Measurements from ENCODE around the gene ACSF3. TPM values are rescaled to one million over a fixed set of nuclear protein-coding genes. Genes with fewer than 3 reads are reported as not detected.

Gene ACSF3
- total RNA-seq, 3 donors from 2014 or later (not counting 1 experiment from before 2014, with no cell fraction given), result 45.0 to 71.4 (median 51.6) TPM

GRCh38 chr16:89173174-89173921, 79.7 kb downstream of the ACSF3 start:
- Mint-ChIP-seq H3K9me3 (no peaks in the 10 kb centered on the region), H3K4me3 (no peak overlapping the region), H3K4me1 (peaks cover 7 to 8% of the 10 kb centered on the region in 2 donors), H3K36me3 (no peaks in the 10 kb centered on the region), H3K27ac (no peak overlapping the region), H3K27me3 (ENCODE audit: low read depth in 2 of 2) (peaks cover 0 to 4% of the 10 kb centered on the region in 2 donors)
- intact Hi-C loops (cut with micrococcal nuclease), result no loop called here
- no peak for TF ChIP-seq CTCF (IDR thresholded peaks at IDR 0.05)
- Histone ChIP-seq H3K27me3 (ENCODE audit: control insufficient read depth, insufficient read depth, low read length) (peaks cover 12% of the 10 kb centered on the region), H3K9me3 (ENCODE audit: control insufficient read depth, insufficient read depth, low read length) (no peaks in the 10 kb centered on the region), H3K27ac (ENCODE audit: low read length) (no peak overlapping the region), H3K36me3 (ENCODE audit: control insufficient read depth, insufficient read depth, low read length) (no peaks in the 10 kb centered on the region), H3K4me1 (ENCODE audit: control insufficient read depth, insufficient read depth, low read length) (peaks cover 31% of the 10 kb centered on the region), H3K4me3 (ENCODE audit: low read length) (no peak overlapping the region)
- 91% methylated on average over 9 of the region's 11 CpGs for WGBS (ENCODE audit: insufficient coverage)
- ATAC-seq (no peak), DNase-seq (no peak)

GRCh38 chr16:89174055-89174827, 80.6 kb downstream of the ACSF3 start:
- 84% methylated on average over 23 of the region's 23 CpGs for WGBS (ENCODE audit: insufficient coverage)
- ATAC-seq (no peak), DNase-seq (no peak)
- Mint-ChIP-seq H3K36me3 (no peaks in the 10 kb centered on the region), H3K4me1 (peaks cover 7 to 8% of the 10 kb centered on the region in 2 donors), H3K9me3 (no peaks in the 10 kb centered on the region), H3K4me3 (no peak overlapping the region), H3K27me3 (ENCODE audit: low read depth in 2 of 2) (peaks cover 0 to 4% of the 10 kb centered on the region in 2 donors), H3K27ac (no peak overlapping the region)
- Histone ChIP-seq H3K4me1 (ENCODE audit: control insufficient read depth, insufficient read depth, low read length) (peaks cover 31% of the 10 kb centered on the region), H3K4me3 (ENCODE audit: low read length) (no peak overlapping the region), H3K27ac (ENCODE audit: low read length) (no peak overlapping the region), H3K9me3 (ENCODE audit: control insufficient read depth, insufficient read depth, low read length) (no peaks in the 10 kb centered on the region), H3K27me3 (ENCODE audit: control insufficient read depth, insufficient read depth, low read length) (peaks cover 9% of the 10 kb centered on the region), H3K36me3 (ENCODE audit: control insufficient read depth, insufficient read depth, low read length) (no peaks in the 10 kb centered on the region)
- no peak for TF ChIP-seq CTCF (IDR thresholded peaks at IDR 0.05)
- intact Hi-C loops (cut with micrococcal nuclease), result no loop called here

- ATAC-seq (no peak), DNase-seq (no peak)
- H3K4me3 Mint-ChIP-seq, result no peak overlapping the region
- peaks cover 0 to 4% of the 10 kb centered on the region in 2 donors for H3K27me3 Mint-ChIP-seq (ENCODE audit: low read depth in 2 of 2)
- intact Hi-C loops (cut with micrococcal nuclease), result no loop called here
- H3K4me1 Mint-ChIP-seq, result peaks cover 7 to 8% of the 10 kb centered on the region in 2 donors
- no peak for TF ChIP-seq CTCF (IDR thresholded peaks at IDR 0.05)
- H3K36me3 Mint-ChIP-seq, result no peaks in the 10 kb centered on the region
- no peak overlapping the region for H3K4me3 ChIP-seq (ENCODE audit: low read length)
- no peak overlapping the region for H3K27ac Mint-ChIP-seq
- H3K9me3 ChIP-seq (ENCODE audit: control insufficient read depth, insufficient read depth, low read length), result no peaks in the 10 kb centered on the region
- H3K27ac ChIP-seq (ENCODE audit: low read length), result no peak overlapping the region
- no peaks in the 10 kb centered on the region for H3K36me3 ChIP-seq (ENCODE audit: control insufficient read depth, insufficient read depth, low read length)
- peaks cover 29% of the 10 kb centered on the region for H3K4me1 ChIP-seq (ENCODE audit: control insufficient read depth, insufficient read depth, low read length)
- WGBS (ENCODE audit: insufficient coverage), result 83% methylated on average over 14 of the region's 14 CpGs
- peaks cover 5% of the 10 kb centered on the region for H3K27me3 ChIP-seq (ENCODE audit: control insufficient read depth, insufficient read depth, low read length)
- no peaks in the 10 kb centered on the region for H3K9me3 Mint-ChIP-seq
Measured at GRCh38 chr16:89174877-89175276, 81.2 kb downstream of the ACSF3 start.

All from natural killer cell (primary cell).